ENCODE results near the gene SLC52A1.

SLC52A1 gene

GRCh38 chr17:4986951-4987766 is 48.1 kb downstream of the SLC52A1 start, which contains the start of gene CAMTA2:
Gene CAMTA2, minus strand, starts transcription at chr17:4987675. Its CDS starts 1,453 bp downstream, at chr17:4986222.
- DNase-seq: peak; percentile 76

- DNase-seq: no peak
These were observed 48.8 kb downstream of the SLC52A1 start for GRCh38 chr17:4986403-4986802.

All from 8988T (cell line).